PFSK-1 (cell line): ENCODE results near the gene COMMD3.

Experiments
- FOXP2 ChIP-seq: optimal IDR thresholded peaks from 2 replicates; pipeline ENCODE3; 2011; ENCODE audit warnings: borderline replicate concordance, control low read depth, inconsistent platforms; ENCODE audit not compliant: insufficient read depth; ENCODE audit errors: extremely low read length, extremely low read depth
- POLR2AphosphoS5 ChIP-seq: IDR thresholded peaks from 2 replicates; pipeline ENCODE4 v1.6.1; 2012; ENCODE audit warnings: low read depth, mild to moderate bottlenecking, control low read depth, low read length, moderate library complexity
- SIN3A ChIP-seq: IDR thresholded peaks from 2 replicates; pipeline ENCODE4 v1.6.1; 2012; ENCODE audit warnings: mild to moderate bottlenecking, low read length, moderate library complexity, borderline replicate concordance; ENCODE audit not compliant: insufficient read depth
- TAF1 ChIP-seq: IDR thresholded peaks from 2 replicates; pipeline ENCODE4 v1.6.1; 2012; ENCODE audit warnings: low read length, control low read depth, borderline replicate concordance; ENCODE audit not compliant: insufficient read depth
- TF ChIP-seq, protein P1 (sequence below), 2 experiments: IDR thresholded peaks; 2 replicates each; pipeline versions ENCODE4 v1.6.1 to v1.8.0; 2011 to 2012; ENCODE audit warnings: low read depth in 2 of 2, low read length in 2 of 2, control low read depth in 1 of 2, inconsistent platforms in 1 of 2, mild to moderate bottlenecking in 1 of 2, moderate library complexity in 1 of 2; ENCODE audit not compliant: insufficient read depth in 1 of 2

COMMD3 gene

DNA sequence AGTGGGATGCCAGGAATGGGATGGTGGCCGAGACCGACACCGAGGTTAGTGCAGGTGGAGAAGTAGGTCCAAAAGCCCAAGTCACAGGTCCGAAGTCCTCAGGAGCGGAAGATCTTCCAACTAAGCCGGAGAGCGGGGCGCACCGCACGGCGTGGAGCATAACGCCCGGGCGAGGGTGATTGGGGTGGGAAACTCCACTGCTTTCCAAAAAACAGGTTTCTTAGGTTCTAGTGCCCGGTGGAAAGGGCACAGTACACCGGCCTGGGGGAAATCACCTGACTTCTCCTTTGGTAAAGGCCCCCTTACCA lies 17.7 kb downstream of the COMMD3 start:
- TF ChIP-seq TAF1 (no peak), SIN3A (no peak), FOXP2 (no peak), POLR2AphosphoS5 (no peak)
- TF ChIP-seq, protein P1, sequence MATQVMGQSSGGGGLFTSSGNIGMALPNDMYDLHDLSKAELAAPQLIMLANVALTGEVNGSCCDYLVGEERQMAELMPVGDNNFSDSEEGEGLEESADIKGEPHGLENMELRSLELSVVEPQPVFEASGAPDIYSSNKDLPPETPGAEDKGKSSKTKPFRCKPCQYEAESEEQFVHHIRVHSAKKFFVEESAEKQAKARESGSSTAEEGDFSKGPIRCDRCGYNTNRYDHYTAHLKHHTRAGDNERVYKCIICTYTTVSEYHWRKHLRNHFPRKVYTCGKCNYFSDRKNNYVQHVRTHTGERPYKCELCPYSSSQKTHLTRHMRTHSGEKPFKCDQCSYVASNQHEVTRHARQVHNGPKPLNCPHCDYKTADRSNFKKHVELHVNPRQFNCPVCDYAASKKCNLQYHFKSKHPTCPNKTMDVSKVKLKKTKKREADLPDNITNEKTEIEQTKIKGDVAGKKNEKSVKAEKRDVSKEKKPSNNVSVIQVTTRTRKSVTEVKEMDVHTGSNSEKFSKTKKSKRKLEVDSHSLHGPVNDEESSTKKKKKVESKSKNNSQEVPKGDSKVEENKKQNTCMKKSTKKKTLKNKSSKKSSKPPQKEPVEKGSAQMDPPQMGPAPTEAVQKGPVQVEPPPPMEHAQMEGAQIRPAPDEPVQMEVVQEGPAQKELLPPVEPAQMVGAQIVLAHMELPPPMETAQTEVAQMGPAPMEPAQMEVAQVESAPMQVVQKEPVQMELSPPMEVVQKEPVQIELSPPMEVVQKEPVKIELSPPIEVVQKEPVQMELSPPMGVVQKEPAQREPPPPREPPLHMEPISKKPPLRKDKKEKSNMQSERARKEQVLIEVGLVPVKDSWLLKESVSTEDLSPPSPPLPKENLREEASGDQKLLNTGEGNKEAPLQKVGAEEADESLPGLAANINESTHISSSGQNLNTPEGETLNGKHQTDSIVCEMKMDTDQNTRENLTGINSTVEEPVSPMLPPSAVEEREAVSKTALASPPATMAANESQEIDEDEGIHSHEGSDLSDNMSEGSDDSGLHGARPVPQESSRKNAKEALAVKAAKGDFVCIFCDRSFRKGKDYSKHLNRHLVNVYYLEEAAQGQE (IDR thresholded peaks at IDR 0.05; ENCODE audit: insufficient read depth in 1 of 2, low read depth in 2 of 2, low read length in 2 of 2) = no peak

DNA sequence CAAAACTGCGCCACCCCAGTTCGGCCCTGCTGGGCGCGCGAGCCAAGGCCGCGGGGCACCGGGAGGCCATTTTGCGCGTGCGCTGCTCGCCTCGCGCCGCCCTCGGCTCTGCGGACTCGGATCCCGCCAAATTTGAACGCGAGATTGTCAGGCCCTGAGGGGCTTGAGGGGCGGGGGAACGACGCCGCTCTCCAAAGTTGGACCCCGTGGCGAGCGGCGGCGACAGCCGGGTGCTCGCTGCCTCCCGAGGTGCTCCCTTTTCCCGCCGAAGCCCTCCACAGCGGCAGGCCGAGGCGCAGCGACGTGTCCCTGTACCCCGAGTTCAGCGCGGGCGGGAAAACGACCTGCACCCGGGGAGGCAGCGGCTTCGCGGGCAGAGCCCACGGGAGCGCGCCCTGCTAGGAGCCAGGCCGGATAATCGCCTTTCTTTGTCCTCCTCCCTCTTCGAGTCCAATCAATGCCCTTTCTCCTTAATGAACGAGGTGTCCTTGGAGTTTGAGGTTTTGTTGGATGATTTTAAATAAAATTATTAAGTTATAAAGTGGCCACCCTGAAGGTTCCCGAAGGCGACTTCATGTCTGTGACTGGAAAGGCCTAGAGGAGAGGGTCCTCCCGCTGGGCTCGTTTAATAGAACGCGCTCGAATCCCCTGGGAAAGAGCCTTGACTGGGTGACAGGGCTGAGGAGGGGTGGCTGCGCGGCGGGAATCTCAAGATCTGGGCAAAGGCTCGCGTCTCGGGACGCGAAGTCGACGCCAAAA lies 18.4 kb downstream of the COMMD3 start:
- TF ChIP-seq, protein P1 (IDR thresholded peaks at IDR 0.05; ENCODE audit: insufficient read depth in 1 of 2, low read depth in 2 of 2, low read length in 2 of 2) = no peak
- TF ChIP-seq FOXP2 (no peak), SIN3A (no peak), TAF1 (no peak), POLR2AphosphoS5 (no peak)

DNA sequence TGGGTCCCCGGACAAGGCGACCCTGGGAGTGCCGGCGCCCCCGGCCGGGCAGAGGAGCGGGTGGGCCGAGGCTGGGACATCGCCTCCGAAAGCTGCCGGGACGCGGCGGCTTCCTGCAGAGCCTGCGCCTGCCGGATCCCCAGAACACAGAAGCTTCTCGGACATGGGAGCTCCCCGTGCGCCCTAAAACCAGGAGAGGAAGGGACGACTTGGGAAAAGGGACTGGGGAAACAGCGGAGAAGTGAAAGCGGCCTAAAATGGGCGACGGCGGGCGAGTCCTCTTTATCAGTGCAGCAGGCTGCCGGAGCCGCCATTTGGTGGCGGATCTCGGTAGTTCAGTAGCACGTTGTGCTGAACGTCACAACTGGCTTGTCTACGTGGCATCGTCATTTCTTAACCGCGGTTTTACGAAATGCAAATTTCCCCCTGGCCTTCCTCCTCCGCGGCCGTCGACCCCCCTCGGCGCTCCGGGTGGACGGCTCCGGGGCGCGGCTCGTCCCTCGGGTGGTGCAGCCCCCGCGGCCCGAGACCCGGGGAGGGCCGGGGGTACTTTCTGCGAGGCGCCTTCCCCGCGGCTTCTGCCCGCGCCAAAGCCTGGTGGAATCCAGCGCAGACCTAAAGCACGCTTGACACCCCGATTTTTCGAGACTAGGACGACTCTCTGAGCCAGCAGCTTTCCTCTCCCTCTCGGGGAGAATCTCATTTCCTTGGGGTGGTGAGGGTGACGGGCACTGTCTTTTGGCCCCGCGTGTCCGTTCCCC lies 19.2 kb downstream of the COMMD3 start:
- TF ChIP-seq TAF1 = no peak
- TF ChIP-seq, protein P1 (IDR thresholded peaks at IDR 0.05; ENCODE audit: insufficient read depth in 1 of 2, low read depth in 2 of 2, low read length in 2 of 2) = no peak
- TF ChIP-seq POLR2AphosphoS5 = no peak
- TF ChIP-seq SIN3A = no peak

DNA sequence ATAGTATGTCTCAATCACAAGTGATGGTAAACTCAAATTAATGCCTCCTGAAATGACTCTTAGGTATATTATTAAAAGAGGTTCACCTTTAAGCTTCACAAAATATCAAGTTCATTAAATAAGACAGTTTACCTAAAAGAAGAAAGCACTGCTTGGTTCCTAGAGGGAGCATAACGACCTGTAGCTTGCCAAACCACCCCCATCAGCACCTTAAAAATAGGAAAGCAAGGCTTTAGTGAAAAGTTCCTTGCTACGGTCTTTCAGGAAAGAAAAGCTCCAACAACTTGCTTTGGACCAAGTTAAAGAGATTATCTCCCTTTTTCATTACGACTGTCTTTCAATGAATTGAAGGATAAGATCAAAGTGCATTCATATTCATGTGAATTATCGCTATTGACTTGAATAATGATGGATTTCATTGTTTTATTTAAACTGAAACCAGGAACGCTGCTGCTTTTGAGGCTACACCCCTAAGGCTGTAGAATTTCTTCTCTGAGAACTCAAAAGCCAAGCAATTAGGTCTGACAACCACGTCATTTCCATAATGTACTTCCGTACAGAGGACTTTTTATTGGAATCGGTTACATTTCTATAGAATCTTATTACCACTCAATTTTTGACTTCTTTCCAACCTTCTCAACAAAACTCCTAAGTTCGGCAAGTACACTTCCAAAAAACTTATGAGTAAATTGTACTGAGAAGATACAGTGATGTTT lies 22.2 kb downstream of the COMMD3 start:
- TF ChIP-seq POLR2AphosphoS5 (no peak), SIN3A (no peak), FOXP2 (no peak), TAF1 (no peak)
- TF ChIP-seq, protein P1 (IDR thresholded peaks at IDR 0.05; ENCODE audit: insufficient read depth in 1 of 2, low read depth in 2 of 2, low read length in 2 of 2) = no peak

DNA sequence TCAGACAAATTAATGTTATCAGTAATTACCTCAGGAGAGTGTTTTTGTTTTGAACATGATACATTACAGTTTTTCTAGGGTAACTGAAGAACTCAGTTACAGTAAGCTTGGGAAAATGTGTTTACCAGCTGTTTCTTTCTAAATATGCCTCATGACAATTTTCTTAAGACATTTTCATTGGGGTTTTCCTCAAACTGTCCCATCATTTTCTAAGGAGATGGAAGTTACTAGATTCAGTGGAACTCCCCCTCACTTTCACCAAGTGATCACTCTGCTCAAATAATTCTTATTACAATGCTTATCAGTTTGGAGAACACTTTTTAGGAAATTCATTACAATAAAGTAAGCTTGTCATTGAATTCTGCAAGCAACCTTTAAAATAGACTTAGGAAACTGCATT lies 22.7 kb downstream of the COMMD3 start:
- TF ChIP-seq FOXP2 (no peak), SIN3A (no peak), POLR2AphosphoS5 (no peak), TAF1 (no peak)
- TF ChIP-seq, protein P1 (IDR thresholded peaks at IDR 0.05; ENCODE audit: insufficient read depth in 1 of 2, low read depth in 2 of 2, low read length in 2 of 2) = no peak
